GM12878 (cell line): ENCODE data around the gene SEC11C. TPM values are rescaled to one million over a fixed set of nuclear protein-coding genes. Genes with fewer than 3 reads are reported as not detected.

Source experiments
- ATAC-seq: fragments of 200-7000 bp; cut with Tn5 transposase; 3 replicates; pipeline ENCODE4 v1.9.1; 2020; ENCODE audit warnings: mild to moderate bottlenecking, moderate library complexity
- BruUV-seq: library from RNA; stranded (reverse); fragments of 400-500 nt; replicated peaks from 2 replicates; lab custom pipeline; 2021; lab: Mats Ljungman, UMichigan
- CTCF ChIA-PET: fragments of 300-600 bp; sonication (Branson Sonifier 250); formaldehyde crosslinking; extraction: SDS; loops from one replicate; lab custom pipeline; 2021; ENCODE audit warnings: inconsistent platforms; lab: Yijun Ruan, JAX
- POLR2A ChIA-PET: fragments of 350-600 bp; formaldehyde crosslinking; extraction: SDS; loops from one replicate; lab custom pipeline; 2021; ENCODE audit warnings: inconsistent platforms; lab: Charles Lee
- RAD21 ChIA-PET: fragments of 300-600 bp; sonication (Branson Sonifier 250); formaldehyde crosslinking; loops from one replicate; lab custom pipeline; 2023; ENCODE audit warnings: antibody characterized with exemption; ENCODE audit not compliant: unreplicated experiment; lab: Charles Lee
- SMC1A ChIA-PET: fragments of 300-600 bp; sonication (Branson Sonifier 250); formaldehyde crosslinking; loops from one replicate; lab custom pipeline; 2023; ENCODE audit not compliant: unreplicated experiment, uncharacterized antibody; lab: Charles Lee
- DNase-seq: peaks from one replicate; pipeline ENCODE4 v3.0.0-alpha.2; 2011; ENCODE audit warnings: low read depth, low spot score
- FAIRE-seq: peaks from 3 replicates; lab custom pipeline; 2011; peaks lifted over from hg19 to GRCh38; lab: Jason Lieb, UNC
- H2AFZ ChIP-seq: 2 replicates; pipeline ENCODE4 v1.6.0; 2011; ENCODE audit warnings: low read depth, low read length, control low read depth; ENCODE audit not compliant: control insufficient read depth
- H3K27ac ChIP-seq: 2 replicates; pipeline ENCODE4 v1.5.1; 2011; ENCODE audit warnings: control low read depth; ENCODE audit not compliant: control insufficient read depth, insufficient read depth
- H3K27me3 ChIP-seq, 2 experiments: replicated peaks in 1 of 2; 2 replicates each; pipeline versions ENCODE4 v1.6.0 to v1.6.1; 2011; ENCODE audit warnings: low read length in 1 of 2; ENCODE audit not compliant: control insufficient read depth in 2 of 2, insufficient read depth in 2 of 2
- H3K36me3 ChIP-seq, 2 experiments: 2 replicates each; pipeline ENCODE4 v1.5.1; 2011; ENCODE audit warnings: low read length in 1 of 2; ENCODE audit not compliant: control insufficient read depth in 2 of 2, insufficient read depth in 2 of 2
- H3K4me1 ChIP-seq: 2 replicates; pipeline ENCODE4 v1.6.1; 2011; ENCODE audit warnings: mild to moderate bottlenecking, low read length, moderate library complexity, mixed read lengths; ENCODE audit not compliant: control insufficient read depth, insufficient read depth
- H3K4me2 ChIP-seq: 2 replicates; pipeline ENCODE4 v1.6.0; 2011; ENCODE audit warnings: control low read depth; ENCODE audit not compliant: control insufficient read depth, insufficient read depth
- H3K4me3 ChIP-seq: fragments of 200-600 bp; sonication (generic); 2 replicates; pipeline ENCODE4 v1.5.1; 2016
- H3K79me2 ChIP-seq: 2 replicates; pipeline ENCODE4 v1.6.0; 2011; ENCODE audit warnings: low read length; ENCODE audit not compliant: control insufficient read depth, insufficient read depth
- H3K9ac ChIP-seq: 2 replicates; pipeline ENCODE4 v1.8.0; 2011; ENCODE audit warnings: low read length, control low read depth, mixed read lengths; ENCODE audit not compliant: control insufficient read depth, insufficient read depth
- H3K9me3 ChIP-seq: replicated peaks from 3 replicates; pipeline ENCODE4 v1.5.1; 2011; ENCODE audit warnings: mild to moderate bottlenecking, low read length; ENCODE audit not compliant: control insufficient read depth, insufficient read depth
- H4K20me1 ChIP-seq: 2 replicates; pipeline ENCODE4 v1.6.0; 2011; ENCODE audit not compliant: control insufficient read depth, insufficient read depth
- ASH2L ChIP-seq: fragments of 300-600, 200-600 bp; sonication (generic); IDR thresholded peaks from 2 replicates; pipeline ENCODE4 v1.6.1; 2017; ENCODE audit warnings: low read depth, mild to moderate bottlenecking, borderline replicate concordance
- BHLHE40 ChIP-seq, 2 experiments: fragments of 450-650 bp in 1 of 2; IDR thresholded peaks; 2 replicates each; pipeline ENCODE4 v1.6.1; 2011 to 2017; ENCODE audit warnings: low read depth in 2 of 2, borderline replicate concordance in 1 of 2, improper control_type of control experiment in 1 of 2, low read length in 1 of 2, mild to moderate bottlenecking in 1 of 2
- CREB1 ChIP-seq: IDR thresholded peaks from 2 replicates; pipeline ENCODE4 v1.6.1; 2012; ENCODE audit warnings: low read depth, mild to moderate bottlenecking, inconsistent platforms
- CUX1 ChIP-seq: IDR thresholded peaks from 2 replicates; pipeline ENCODE4 v1.6.1; 2012; ENCODE audit warnings: improper control_type of control experiment, low read depth, low read length; ENCODE audit not compliant: insufficient replicate concordance
- HDAC6 ChIP-seq: fragments of 200-600 bp; sonication (generic); IDR thresholded peaks from one replicate; pipeline ENCODE4 v1.8.0; 2017; ENCODE audit warnings: antibody characterized with exemption; ENCODE audit not compliant: unreplicated experiment
- NFIC ChIP-seq: IDR thresholded peaks from 2 replicates; pipeline ENCODE4 v1.6.1; 2012; ENCODE audit warnings: low read depth, mild to moderate bottlenecking, inconsistent platforms, low read length, moderate library complexity
- NFXL1 ChIP-seq: fragments of 450-650 bp; IDR thresholded peaks from 2 replicates; pipeline ENCODE4 v1.6.1; 2017; ENCODE audit warnings: antibody characterized with exemption, mild to moderate bottlenecking, borderline replicate concordance
- NFYB ChIP-seq: IDR thresholded peaks from 2 replicates; pipeline ENCODE4 v1.6.1; 2011; ENCODE audit warnings: low read depth, mild to moderate bottlenecking, low read length, improper control_type of control experiment, moderate library complexity; ENCODE audit not compliant: insufficient read depth
- NR2C1 ChIP-seq: fragments of 450-650 bp; IDR thresholded peaks from 2 replicates; pipeline ENCODE4 v1.6.1; 2017; ENCODE audit warnings: antibody characterized with exemption, mild to moderate bottlenecking, moderate library complexity
- NRF1 ChIP-seq: conservative IDR thresholded peaks from 2 replicates; pipeline ENCODE4 v1.6.1; 2011; ENCODE audit warnings: mild to moderate bottlenecking, low read depth, low read length, improper control_type of control experiment
- RB1 ChIP-seq: fragments of 450-650 bp; formaldehyde crosslinking; IDR thresholded peaks from 2 replicates; pipeline ENCODE4 v1.6.1; 2017; ENCODE audit warnings: mild to moderate bottlenecking, borderline replicate concordance
- TBL1XR1 ChIP-seq: IDR thresholded peaks from 2 replicates; pipeline ENCODE4 v1.6.1; 2012; ENCODE audit warnings: low read depth, low read length, improper control_type of control experiment
- ZNF274 ChIP-seq: IDR thresholded peaks from one replicate; pipeline ENCODE4 v1.8.0; 2011; ENCODE audit not compliant: insufficient read length, insufficient read depth
- WGBS: methylation state at CpG from one replicate; pipeline ENCODE4 v1.1.6; 2016; ENCODE audit warnings: low lambda C conversion rate; ENCODE audit not compliant: insufficient replicate concordance, insufficient coverage; ENCODE audit errors: missing lambda C conversion rate; 5-methylcytosine and 5-hydroxymethylcytosine counted together
- in situ Hi-C: fragments of 300-500 bp; cut with MboI; formaldehyde crosslinking; loops from 9 replicates; pipeline ENCODE4 v1.14.3; 2018; ENCODE audit warnings: mixed read lengths
- intact Hi-C: fragments of 100-400 bp; cut with micrococcal nuclease; formaldehyde crosslinking; loops from one replicate; pipeline ENCODE4 v1.14.2; 2022; ENCODE audit not compliant: unreplicated experiment
- polyA plus RNA-seq, 11 experiments: library from polyadenylated mRNA; depleted of rRNA in 4 of 11; unstranded in 6 of 11; stranded (reverse) in 5 of 11; fragments of >200 nt; fragmentation: Nextera tagmentation in 4 of 11; fragmentation: Illumina TruSeq in 1 of 11; extraction: Ambion mirVana in 4 of 11; extraction: Trizol in 1 of 11; gene quantifications; 1 replicate in 1 of 11; 2 replicates in 10 of 11; pipeline versions ENCODE4 v1.2.1 to v1.2.3, GENCODE V29; 2011 to 2016; ENCODE audit warnings: inconsistent platforms in 2 of 11, missing spikeins in 2 of 11, low read depth in 1 of 11
- total RNA-seq, 4 experiments: library from RNA; depleted of rRNA in 3 of 4; stranded (reverse); fragments of >200 nt in 3 of 4; fragmentation: Illumina TruSeq in 1 of 4; extraction: Trizol in 1 of 4; gene quantifications; 2 replicates each; pipeline versions ENCODE4 v1.2.1 to v1.2.3, GENCODE V29; 2013 to 2021

SEC11C gene
- total and polyA plus RNA-seq, 10 of the 15 experiments (the other 5 are each of a cell fraction or from before 2014, with no cell fraction given): 124 to 649 (median 211) TPM

- in situ Hi-C loops: no loop called here
- ChIA-PET RAD21 (no interaction called here), POLR2A (no interaction called here), SMC1A (interaction anchor here (1.5 kb wide), 1 partner anchor 8 kb away, joined by 3 read pairs; no protein-coding TSS in a partner anchor), CTCF (interaction anchor here (1.2 to 1.7 kb wide), 2 partner anchors 10 to 23 kb away, joined by 4 to 11 read pairs; no protein-coding TSS in a partner anchor)
- Histone ChIP-seq H3K9ac (no peak overlapping the region), H2AFZ (no peak overlapping the region), H3K9me3 (no peaks in the 10 kb centered on the region), H3K4me2 (no peak overlapping the region), H3K4me3 (no peak overlapping the region), H3K27me3 (no peaks in the 10 kb centered on the region), H3K4me1 (peaks cover 13% of the 10 kb centered on the region; the same call in 1 of the 2 replicates), H3K36me3 (no peaks in the 10 kb centered on the region), H3K79me2 (no peaks in the 10 kb centered on the region), H3K27ac (no peak overlapping the region), H4K20me1 (no peaks in the 10 kb centered on the region)
- ATAC-seq (no peak; the same call in 2 of the 3 replicates), FAIRE-seq (no peak), DNase-seq (no peak)
- no TSS peak for BruUV-seq
- WGBS: 19% methylated on average over 7 of the region's 7 CpGs
- intact Hi-C loops: no loop called here
- TF ChIP-seq ZNF274: no peak
- no peak for TF ChIP-seq NR2C1
- no peak for TF ChIP-seq ASH2L
Observed at GRCh38 chr18:59093668-59094067, 46.0 kb upstream of the SEC11C start.

- no TSS peak for BruUV-seq
- Histone ChIP-seq H3K9ac (no peak overlapping the region), H3K4me1 (peaks cover 13% of the 10 kb centered on the region; the same call in 1 of the 2 replicates), H4K20me1 (no peaks in the 10 kb centered on the region), H3K79me2 (no peaks in the 10 kb centered on the region), H3K36me3 (no peaks in the 10 kb centered on the region), H3K27ac (no peak overlapping the region), H3K9me3 (no peaks in the 10 kb centered on the region), H3K27me3 (peaks cover 0 to 2% of the 10 kb centered on the region in 2 experiments; a peak in 1 of 4 replicates), H2AFZ (no peak overlapping the region), H3K4me2 (peak overlapping the region; percentile 35; the same call in 1 of the 2 replicates), H3K4me3 (no peak overlapping the region)
- RAD21 ChIA-PET: no interaction called here
- ATAC-seq (peak; percentile 31; the same call in 1 of the 3 replicates), FAIRE-seq (peak; percentile 72), DNase-seq (no peak)
- in situ Hi-C loops (no loop called here), intact Hi-C loops (no loop called here)
- POLR2A ChIA-PET: no interaction called here
- SMC1A ChIA-PET: no interaction called here
- CTCF ChIA-PET: no interaction called here
- 22% methylated on average over 5 of the region's 5 CpGs for WGBS
- TF ChIP-seq HDAC6 (no peak), NFYB (no peak), BHLHE40 (IDR thresholded peaks at IDR 0.05; ENCODE audit: borderline replicate concordance in 1 of 2, low read depth in 2 of 2, low read length in 1 of 2) (no peak), NFIC (no peak), TBL1XR1 (no peak), CUX1 (no peak), CREB1 (no peak), NRF1 (no peak), NFXL1 (no peak), RB1 (no peak)
Observed at GRCh38 chr18:59094569-59094968, 45.1 kb upstream of the SEC11C start.
